Caco-2 (cell line): Measurements from ENCODE around the gene ZCWPW2. TPM values are rescaled to one million over a fixed set of nuclear protein-coding genes. Genes with fewer than 3 reads are reported as not detected.

Experiments
- BruUV-seq: library from RNA; stranded (reverse); fragments of 400-500 nt; replicated peaks from 2 replicates; lab custom pipeline; 2021; lab: Mats Ljungman, UMichigan
- CTCF ChIA-PET: fragments of 300-600 bp; sonication (Branson Sonifier 250); formaldehyde crosslinking; loops from one replicate; lab custom pipeline; 2022; ENCODE audit warnings: antibody characterized with exemption; lab: Charles Lee
- POLR2A ChIA-PET: fragments of 300-600 bp; sonication (Branson Sonifier 250); formaldehyde crosslinking; loops from one replicate; lab custom pipeline; 2022; ENCODE audit warnings: antibody characterized with exemption; lab: Charles Lee
- DNase-seq, 2 experiments: peaks; one replicate each; pipeline versions ENCODE4 v3.0.0 to v3.0.0-alpha.2; 2020 to 2022
- H3K27me3 ChIP-seq: replicated peaks from 2 replicates; pipeline ENCODE4 v1.6.0; 2011; ENCODE audit warnings: low read length; ENCODE audit not compliant: control insufficient read depth, insufficient read depth
- H3K36me3 ChIP-seq: 2 replicates; pipeline ENCODE4 v1.5.1; 2011; ENCODE audit warnings: low read length; ENCODE audit not compliant: control insufficient read depth, insufficient read depth
- H3K4me1 ChIP-seq: fragments of 250-450 bp; sonication (Bioruptor Pico); 2 replicates; pipeline ENCODE4 v1.5.1; 2020; ENCODE audit warnings: mild to moderate bottlenecking
- H3K4me3 ChIP-seq: 2 replicates; pipeline ENCODE4 v1.5.1; 2011; ENCODE audit warnings: low read depth, mild to moderate bottlenecking, control low read depth, low read length
- H3K9me3 ChIP-seq: fragments of 250-450 bp; sonication (Bioruptor Pico); 2 replicates; pipeline ENCODE4 v1.5.1; 2020; ENCODE audit warnings: mild to moderate bottlenecking, moderate library complexity
- H3K27ac Mint-ChIP-seq: one replicate; pipeline ENCODE4 v1.8.0; 2022; ENCODE audit warnings: mixed read lengths; ENCODE audit not compliant: unreplicated experiment
- H3K27me3 Mint-ChIP-seq: one replicate; pipeline ENCODE4 v1.8.0; 2022; ENCODE audit warnings: mixed read lengths; ENCODE audit not compliant: insufficient read depth, unreplicated experiment
- H3K36me3 Mint-ChIP-seq: one replicate; pipeline ENCODE4 v1.8.0; 2022; ENCODE audit warnings: mild to moderate bottlenecking, mixed read lengths; ENCODE audit not compliant: insufficient read depth, unreplicated experiment
- H3K4me1 Mint-ChIP-seq: one replicate; pipeline ENCODE4 v1.8.0; 2022; ENCODE audit warnings: low read depth, mixed read lengths; ENCODE audit not compliant: unreplicated experiment
- H3K4me3 Mint-ChIP-seq: one replicate; pipeline ENCODE4 v1.8.0; 2022; ENCODE audit warnings: mild to moderate bottlenecking, moderate library complexity, mixed read lengths; ENCODE audit not compliant: unreplicated experiment
- H3K9me3 Mint-ChIP-seq: one replicate; pipeline ENCODE4 v1.8.0; 2022; ENCODE audit warnings: mixed read lengths; ENCODE audit not compliant: unreplicated experiment
- intact Hi-C: fragments of 100-400 bp; cut with micrococcal nuclease; formaldehyde crosslinking; loops from one replicate; pipeline ENCODE4 v1.10.0; 2022; ENCODE audit not compliant: unreplicated experiment
- total RNA-seq: library from RNA; stranded (reverse); gene quantifications from 2 replicates; pipeline ENCODE4 v1.2.3, GENCODE V29; 2022
- TF ChIP-seq, protein P1 (sequence below), 2 experiments: fragments of 200-600 bp in 1 of 2; IDR thresholded peaks; 1 replicate in 1 of 2; 2 replicates in 1 of 2; pipeline versions ENCODE4 v1.5.1 to v1.8.0; 2011 to 2022; ENCODE audit warnings: antibody characterized with exemption in 1 of 2, control low read depth in 1 of 2, inconsistent platforms in 1 of 2, low read depth in 1 of 2, low read length in 1 of 2, mild to moderate bottlenecking in 1 of 2, moderate library complexity in 1 of 2; ENCODE audit not compliant: insufficient read depth in 1 of 2, severe bottlenecking in 1 of 2, unreplicated experiment in 1 of 2

The ZCWPW2 gene
- total RNA-seq, 1 experiment from 2014 or later: 0.18 TPM

DNA sequence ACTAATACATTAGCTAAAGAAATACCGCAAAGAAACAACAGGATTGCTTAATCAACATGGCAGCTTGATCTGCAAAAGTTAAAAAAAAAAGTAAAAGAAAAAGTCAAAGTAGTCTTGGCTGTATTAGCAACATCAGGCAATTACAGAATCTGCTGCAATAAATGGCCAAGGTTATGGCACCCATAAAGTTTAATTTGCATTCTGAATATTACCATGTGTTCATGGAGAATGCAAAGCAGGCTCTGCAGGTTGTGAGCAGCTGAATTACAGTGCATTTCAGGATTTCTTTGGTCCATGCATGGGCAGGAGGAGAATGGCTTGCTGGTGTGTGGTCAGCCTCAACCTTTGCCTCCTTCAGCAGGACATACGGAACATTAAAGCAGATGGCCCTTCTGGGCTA is 199.2 kb downstream of the ZCWPW2 start:
- Histone ChIP-seq H3K4me1 (no peaks in the 10 kb centered on the region), H3K9me3 (no peaks in the 10 kb centered on the region), H3K4me3 (no peak overlapping the region), H3K36me3 (no peaks in the 10 kb centered on the region), H3K27me3 (no peaks in the 10 kb centered on the region)
- H3K27ac Mint-ChIP-seq: no peak overlapping the region
- ChIA-PET CTCF (no interaction called here), POLR2A (no interaction called here)
- intact Hi-C loops: no loop called here
- H3K36me3 Mint-ChIP-seq: no peaks in the 10 kb centered on the region
- no peak for DNase-seq
- H3K27me3 Mint-ChIP-seq: no peaks in the 10 kb centered on the region
- H3K4me3 Mint-ChIP-seq: no peak overlapping the region
- no peaks in the 10 kb centered on the region for H3K4me1 Mint-ChIP-seq
- TF ChIP-seq, protein P1, sequence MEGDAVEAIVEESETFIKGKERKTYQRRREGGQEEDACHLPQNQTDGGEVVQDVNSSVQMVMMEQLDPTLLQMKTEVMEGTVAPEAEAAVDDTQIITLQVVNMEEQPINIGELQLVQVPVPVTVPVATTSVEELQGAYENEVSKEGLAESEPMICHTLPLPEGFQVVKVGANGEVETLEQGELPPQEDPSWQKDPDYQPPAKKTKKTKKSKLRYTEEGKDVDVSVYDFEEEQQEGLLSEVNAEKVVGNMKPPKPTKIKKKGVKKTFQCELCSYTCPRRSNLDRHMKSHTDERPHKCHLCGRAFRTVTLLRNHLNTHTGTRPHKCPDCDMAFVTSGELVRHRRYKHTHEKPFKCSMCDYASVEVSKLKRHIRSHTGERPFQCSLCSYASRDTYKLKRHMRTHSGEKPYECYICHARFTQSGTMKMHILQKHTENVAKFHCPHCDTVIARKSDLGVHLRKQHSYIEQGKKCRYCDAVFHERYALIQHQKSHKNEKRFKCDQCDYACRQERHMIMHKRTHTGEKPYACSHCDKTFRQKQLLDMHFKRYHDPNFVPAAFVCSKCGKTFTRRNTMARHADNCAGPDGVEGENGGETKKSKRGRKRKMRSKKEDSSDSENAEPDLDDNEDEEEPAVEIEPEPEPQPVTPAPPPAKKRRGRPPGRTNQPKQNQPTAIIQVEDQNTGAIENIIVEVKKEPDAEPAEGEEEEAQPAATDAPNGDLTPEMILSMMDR (IDR thresholded peaks at IDR 0.05; ENCODE audit: insufficient read depth in 1 of 2, low read depth in 1 of 2, low read length in 1 of 2, severe bottlenecking in 1 of 2, unreplicated experiment in 1 of 2): no peak
- H3K9me3 Mint-ChIP-seq: peaks cover 12% of the 10 kb centered on the region
- no TSS peak for BruUV-seq

DNA sequence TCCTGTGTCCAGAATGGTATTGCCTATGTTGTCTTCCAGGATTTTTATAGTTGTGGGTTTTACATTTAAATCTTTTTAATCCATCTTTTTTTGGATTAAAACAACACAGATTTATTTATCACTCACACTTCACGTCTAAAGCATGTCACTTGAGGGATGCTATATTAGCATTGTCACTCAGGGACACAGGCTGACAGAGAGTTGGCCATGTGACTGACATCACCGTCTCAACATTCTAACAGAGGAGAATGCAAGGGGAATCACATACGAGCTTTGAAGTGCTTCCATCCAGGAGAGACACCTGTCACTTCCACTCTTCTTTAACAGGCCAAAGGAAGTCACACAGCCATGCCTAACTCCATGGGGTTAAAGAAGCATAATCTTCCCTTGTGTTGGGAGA is 204.7 kb downstream of the ZCWPW2 start:
- Histone ChIP-seq H3K4me1 (no peaks in the 10 kb centered on the region), H3K9me3 (no peaks in the 10 kb centered on the region), H3K4me3 (no peak overlapping the region), H3K27me3 (no peaks in the 10 kb centered on the region), H3K36me3 (no peaks in the 10 kb centered on the region)
- CTCF ChIA-PET: no interaction called here
- H3K4me1 Mint-ChIP-seq: no peaks in the 10 kb centered on the region
- POLR2A ChIA-PET: no interaction called here
- H3K9me3 Mint-ChIP-seq: no peaks in the 10 kb centered on the region
- no peak overlapping the region for H3K4me3 Mint-ChIP-seq
- DNase-seq: no peak
- intact Hi-C loops: no loop called here
- peaks cover 3% of the 10 kb centered on the region for H3K27me3 Mint-ChIP-seq
- no peak overlapping the region for H3K27ac Mint-ChIP-seq
- BruUV-seq: no TSS peak
- H3K36me3 Mint-ChIP-seq: no peaks in the 10 kb centered on the region
- TF ChIP-seq, protein P1 (IDR thresholded peaks at IDR 0.05; ENCODE audit: insufficient read depth in 1 of 2, low read depth in 1 of 2, low read length in 1 of 2, severe bottlenecking in 1 of 2, unreplicated experiment in 1 of 2): no peak

DNA sequence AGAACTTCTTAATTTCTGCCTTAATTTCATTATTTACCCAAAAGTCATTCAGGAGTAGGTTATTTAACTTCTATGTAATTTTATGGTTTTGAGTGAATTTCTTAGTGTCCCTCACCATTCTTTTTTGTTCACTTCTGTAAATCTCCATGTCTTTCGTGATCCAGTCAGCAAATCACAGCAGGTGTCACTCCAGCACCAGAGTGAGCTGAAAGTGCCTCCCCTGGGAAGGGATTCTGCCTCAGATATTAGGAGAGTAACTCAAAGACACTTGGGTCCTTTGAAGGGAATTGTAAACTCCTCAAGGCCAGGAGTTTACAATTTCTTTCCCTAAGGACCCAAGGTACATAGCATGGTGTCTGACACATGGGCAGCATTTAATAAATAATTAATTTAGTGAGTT is 207.7 kb downstream of the ZCWPW2 start:
- Mint-ChIP-seq H3K4me3 (no peak overlapping the region), H3K9me3 (no peaks in the 10 kb centered on the region), H3K27me3 (peaks cover 4% of the 10 kb centered on the region), H3K36me3 (no peaks in the 10 kb centered on the region), H3K27ac (no peak overlapping the region), H3K4me1 (no peaks in the 10 kb centered on the region)
- Histone ChIP-seq H3K36me3 (no peaks in the 10 kb centered on the region), H3K27me3 (no peaks in the 10 kb centered on the region), H3K9me3 (no peaks in the 10 kb centered on the region), H3K4me3 (no peak overlapping the region), H3K4me1 (no peaks in the 10 kb centered on the region)
- intact Hi-C loops: no loop called here
- no TSS peak for BruUV-seq
- POLR2A ChIA-PET: no interaction called here
- DNase-seq: no peak
- CTCF ChIA-PET: no interaction called here
- TF ChIP-seq, protein P1 (IDR thresholded peaks at IDR 0.05; ENCODE audit: insufficient read depth in 1 of 2, low read depth in 1 of 2, low read length in 1 of 2, severe bottlenecking in 1 of 2, unreplicated experiment in 1 of 2): no peak
